ENCODE measurements around the gene PLEKHM1.

The PLEKHM1 gene

GRCh38 chr17:45441526-45442310 is 48.8 kb downstream of the PLEKHM1 start:
- no peak for DNase-seq (ENCODE audit: low read depth in 3 of 3)

DNA sequence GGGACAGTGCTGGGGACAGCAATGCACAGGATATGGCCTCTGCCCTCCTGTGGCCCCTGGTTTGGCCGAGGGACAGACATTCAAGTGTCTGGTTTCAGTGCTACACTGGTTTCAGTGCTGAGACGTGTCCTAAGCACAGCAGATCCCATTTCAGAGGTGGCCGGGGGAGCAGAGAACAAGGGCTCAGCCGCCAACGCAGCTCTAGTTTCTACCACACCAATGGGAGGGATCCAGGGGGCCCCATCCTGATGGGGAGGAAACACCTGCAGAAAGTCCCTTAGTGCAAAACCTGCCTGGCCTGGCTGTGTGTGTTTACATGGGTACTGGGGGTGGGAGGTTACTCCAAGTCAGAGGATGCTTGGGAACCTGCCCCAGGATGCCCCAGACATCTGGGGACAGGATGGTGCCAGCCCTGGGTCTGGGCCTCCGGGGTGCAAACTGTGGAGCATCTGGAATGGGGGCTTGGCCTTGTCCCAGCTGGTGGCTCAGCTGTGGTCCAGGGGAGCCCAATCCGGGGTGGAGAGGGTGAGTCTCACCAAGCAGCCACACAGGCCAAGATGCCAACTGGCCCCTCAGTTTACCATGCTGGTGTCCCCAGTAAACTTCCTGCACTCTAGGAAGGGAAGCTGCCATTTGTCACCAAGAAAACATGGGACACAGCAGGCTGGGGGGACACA is 49.5 kb downstream of the PLEKHM1 start:
- DNase-seq (ENCODE audit: low read depth in 3 of 3): peak in 1 of 3 experiments; percentile 33

- DNase-seq (ENCODE audit: low read depth in 3 of 3): no peak
Observed at GRCh38 chr17:45440161-45440778, 50.3 kb downstream of the PLEKHM1 start.

DNA sequence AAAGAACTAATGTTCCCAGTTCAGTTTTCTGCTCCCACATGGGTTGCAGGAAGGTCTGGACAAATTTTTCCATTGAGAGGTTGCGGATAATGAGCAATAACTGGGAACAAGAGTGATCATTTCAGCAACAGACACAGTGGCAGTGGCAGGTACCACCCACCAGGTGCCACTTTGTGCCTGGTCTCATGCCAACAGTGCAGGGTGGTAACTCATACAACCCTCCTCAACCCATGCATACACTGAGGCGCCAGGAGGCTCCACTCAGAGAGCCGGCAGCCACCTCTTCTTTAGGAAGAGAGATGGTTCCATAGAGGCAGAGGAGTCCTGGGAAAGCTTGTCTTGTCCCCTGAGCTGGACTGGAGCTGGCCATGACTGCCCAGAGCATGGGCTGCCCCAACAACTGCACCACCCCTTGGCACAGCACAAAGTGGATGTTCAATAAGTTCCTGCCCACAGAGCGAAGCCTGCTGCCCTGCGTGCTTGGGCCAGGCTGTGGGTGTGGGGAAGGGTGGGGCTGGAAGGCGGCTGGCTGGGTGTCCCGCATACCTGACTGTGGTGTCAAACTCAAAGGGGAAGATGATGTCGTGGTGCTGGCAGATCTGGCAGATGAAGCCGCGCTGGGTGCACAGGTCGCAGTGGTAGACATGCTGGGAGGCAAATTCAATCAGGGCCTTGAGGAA is 51.5 kb downstream of the PLEKHM1 start:
- DNase-seq (ENCODE audit: low read depth in 3 of 3): no peak

GRCh38 chr17:45437465-45438283 is 52.8 kb downstream of the PLEKHM1 start:
- DNase-seq (ENCODE audit: low read depth in 3 of 3): no peak

- no peak for DNase-seq (ENCODE audit: low read depth in 3 of 3)
Observed at GRCh38 chr17:45436625-45437464, 53.7 kb downstream of the PLEKHM1 start.

GRCh38 chr17:45436161-45436560 is 54.4 kb downstream of the PLEKHM1 start:
- DNase-seq (ENCODE audit: low read depth in 3 of 3): no peak

DNA sequence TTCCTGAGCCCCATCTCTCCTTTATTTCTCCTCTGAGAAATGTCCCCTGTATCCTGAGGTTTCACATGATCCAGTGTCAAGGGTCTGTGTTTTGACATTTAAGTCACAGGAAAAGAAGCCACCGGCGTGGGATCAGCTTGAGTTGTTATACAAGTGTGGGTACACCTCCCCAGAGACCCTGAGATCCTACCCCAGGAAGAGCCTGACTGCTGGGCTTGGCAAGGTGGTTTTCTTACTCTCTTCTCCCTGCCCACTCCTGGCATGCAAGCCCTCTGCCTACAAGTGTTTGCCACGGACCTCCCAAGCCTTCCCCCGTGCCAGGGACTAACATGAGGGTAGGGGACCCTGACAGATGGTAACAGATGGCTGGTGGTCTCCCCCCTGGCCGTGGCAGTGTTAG is 55.0 kb downstream of the PLEKHM1 start:
- DNase-seq (ENCODE audit: low read depth in 3 of 3): no peak

DNA sequence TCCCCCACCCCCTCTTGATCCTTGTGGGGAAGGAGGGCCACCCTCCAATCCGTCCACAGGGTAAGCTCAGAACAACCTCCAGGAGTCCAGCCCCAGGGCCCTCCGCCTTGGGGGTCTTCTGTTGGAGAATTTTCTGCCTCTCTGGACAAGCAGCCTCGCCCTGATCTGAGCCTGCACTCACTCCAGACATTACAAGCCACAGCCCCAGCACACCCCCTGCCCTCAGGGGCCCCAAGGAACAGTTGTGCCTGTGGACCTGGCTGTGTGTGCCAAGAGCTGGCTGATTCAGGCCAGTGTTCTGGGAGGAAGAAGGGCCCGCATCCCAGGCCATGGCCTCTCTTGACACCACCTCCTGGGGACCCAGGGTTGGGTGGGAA is 57.4 kb downstream of the PLEKHM1 start:
- DNase-seq (ENCODE audit: low read depth in 3 of 3): no peak

- no peak for DNase-seq (ENCODE audit: low read depth in 3 of 3)
Observed at GRCh38 chr17:45432405-45433158, 57.9 kb downstream of the PLEKHM1 start, which contains the start of gene ARHGAP27. TSS of gene ARHGAP27 (minus strand) at chr17:45432870. CDS start at chr17:45430279, 2,591 bp downstream.

DNA sequence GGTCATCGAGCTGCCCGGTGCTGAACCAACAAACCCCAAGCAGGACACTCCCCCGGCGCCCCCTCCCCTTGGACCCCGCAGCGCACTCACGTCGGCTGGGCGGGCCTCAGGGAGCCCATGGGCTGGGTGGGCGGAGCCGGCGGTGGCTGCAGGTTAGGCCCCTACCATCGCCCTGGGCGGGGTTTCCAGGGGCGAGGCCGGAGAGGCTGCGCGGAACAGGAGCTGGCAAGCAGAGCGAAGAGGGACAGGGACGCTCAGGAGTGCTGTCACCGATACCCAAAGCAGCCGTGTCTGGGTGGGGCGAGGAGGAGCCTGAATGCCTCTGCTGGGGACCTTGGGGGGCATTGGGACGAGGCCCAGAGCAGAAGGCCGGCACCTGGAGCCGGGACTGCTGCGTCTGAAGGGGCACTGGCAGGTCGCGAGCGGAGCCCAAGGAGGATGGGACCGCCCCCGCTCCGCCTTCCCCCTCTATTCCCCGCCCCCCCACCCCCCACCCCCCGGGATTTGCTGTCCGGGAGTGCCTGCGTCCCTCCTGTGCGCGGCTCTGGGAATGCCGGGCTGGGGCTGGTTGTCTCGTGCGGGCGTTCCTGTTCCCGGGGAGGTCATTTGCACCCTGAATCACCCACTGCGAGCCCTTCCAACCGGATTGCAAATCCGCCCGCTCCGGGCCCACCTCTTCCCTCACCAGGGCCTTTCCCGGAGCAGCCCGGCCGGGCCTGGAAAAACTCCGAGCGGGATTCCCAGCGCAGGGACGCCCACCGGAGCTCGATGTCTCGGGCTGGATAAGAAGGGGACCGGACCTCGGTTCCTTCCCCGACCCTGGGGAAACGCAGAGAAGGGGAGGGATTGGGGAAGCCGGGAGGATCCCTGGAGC is 58.8 kb downstream of the PLEKHM1 start:
- DNase-seq (ENCODE audit: low read depth in 3 of 3): peak; percentile 38 to 76 (median 38)

GRCh38 chr17:45430738-45431530 is 59.6 kb downstream of the PLEKHM1 start:
- peak in 1 of 3 experiments; percentile 35 for DNase-seq (ENCODE audit: low read depth in 3 of 3)

- no peak for DNase-seq (ENCODE audit: low read depth in 3 of 3)
Observed at GRCh38 chr17:45430006-45430737, 60.3 kb downstream of the PLEKHM1 start.

DNA sequence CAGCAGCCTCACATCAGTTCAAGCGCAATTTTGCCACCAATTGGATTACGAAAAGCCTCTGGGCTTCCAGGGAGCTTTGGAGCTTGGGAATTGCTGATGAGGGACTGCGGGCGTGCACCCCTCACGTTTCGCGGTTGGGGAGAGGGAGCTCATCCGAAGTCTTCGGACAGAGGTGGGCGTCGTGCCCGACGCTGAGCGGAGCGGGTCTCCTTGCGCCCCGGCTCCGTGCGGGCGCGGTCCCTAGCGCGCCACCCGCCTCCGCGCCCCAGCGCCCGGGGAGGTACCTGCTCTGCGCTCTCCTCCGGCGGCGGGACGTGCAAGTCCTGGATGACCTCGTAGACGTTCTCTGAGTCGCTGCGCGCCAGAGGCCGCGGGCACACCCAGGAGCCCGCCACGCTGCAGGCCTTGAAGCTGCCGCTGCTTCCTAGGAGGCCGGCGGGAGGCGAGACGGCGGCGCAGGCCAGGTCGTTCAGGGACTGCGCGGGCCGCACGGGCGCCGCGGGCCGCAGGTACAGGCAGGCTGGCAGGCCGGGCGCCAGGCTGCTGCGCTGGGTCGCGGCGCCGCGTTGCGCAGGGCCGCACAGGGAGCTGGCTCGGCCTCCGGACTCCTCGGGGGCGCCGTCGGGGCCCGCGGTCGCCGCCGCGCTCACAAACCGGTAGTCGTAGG is 61.0 kb downstream of the PLEKHM1 start:
- no peak for DNase-seq (ENCODE audit: low read depth in 3 of 3)

DNA sequence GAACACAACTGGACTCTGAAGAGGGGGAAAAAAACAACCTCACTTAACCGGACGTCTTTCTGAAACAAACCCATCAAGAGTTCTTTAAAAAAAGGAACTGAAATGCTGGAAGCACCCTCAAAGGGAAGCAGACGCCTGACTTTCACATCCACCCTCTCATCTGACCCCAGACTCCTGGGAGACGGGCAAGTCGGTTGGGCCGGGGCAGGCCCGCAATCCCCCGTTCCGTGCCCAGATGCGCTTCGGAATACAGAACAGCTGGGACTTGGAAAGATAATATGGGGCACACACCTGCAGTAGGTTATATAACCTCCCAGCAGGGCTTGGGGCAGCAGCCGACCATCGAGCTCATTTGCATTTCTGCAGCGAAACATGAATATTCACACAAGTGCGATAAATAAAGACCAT is 61.6 kb downstream of the PLEKHM1 start:
- no peak for DNase-seq (ENCODE audit: low read depth in 3 of 3)

DNA sequence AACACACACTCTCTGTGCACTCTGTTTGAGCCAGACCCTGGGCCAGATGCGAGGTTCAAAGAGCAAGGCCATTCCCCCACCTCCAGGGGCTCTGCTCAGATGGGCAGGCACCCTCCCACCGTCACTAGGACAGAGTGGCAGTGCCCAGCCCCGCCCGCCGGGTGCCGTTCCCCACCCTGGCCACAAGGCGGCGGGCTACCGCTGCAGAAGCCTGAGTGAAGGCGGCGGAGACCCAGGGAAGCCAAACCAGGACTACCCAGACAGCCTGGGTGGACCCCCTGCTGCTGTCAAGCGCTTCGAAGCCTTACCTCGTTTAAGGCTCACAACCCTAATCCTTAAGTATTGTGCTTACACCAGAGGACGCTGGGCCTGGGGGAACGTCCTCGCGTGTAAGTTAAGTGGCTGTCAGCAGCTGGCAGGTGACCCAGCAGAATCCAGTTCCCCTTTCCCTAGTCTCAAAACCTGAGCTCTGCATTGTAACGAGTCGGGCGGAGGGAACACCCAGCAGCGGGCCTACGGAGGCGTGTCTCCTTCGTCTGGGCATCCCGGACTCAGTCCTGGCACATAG is 62.4 kb downstream of the PLEKHM1 start:
- DNase-seq (ENCODE audit: low read depth in 3 of 3): peak; percentile 52 to 75 (median 69)

Measured in stimulated activated CD4-positive, alpha-beta T cell treated with anti-CD3 and anti-CD28 coated beads, TNF-alpha, amount 100 ng/mL, for 24 hours (primary cell).